Inflammatory macrophage (primary cell): ENCODE data around the gene ZNF469.
"Not testable (repeated sequence)": the region's sequence is repeated elsewhere in the genome, so short reads cannot be mapped to it uniquely, and the experiment has no call there.

ENCODE experiments used
- DNase-seq, 2 donors: peaks; one replicate each; pipeline ENCODE4 v3.0.0-alpha.2; 2020 to 2022

Gene ZNF469

GRCh38 chr16:88359008-88359407 lies 23.8 kb upstream of the ZNF469 start:
- DNase-seq, result no peak

- not testable (repeated sequence) for DNase-seq
Observed at GRCh38 chr16:88360401-88360800, 22.4 kb upstream of the ZNF469 start.

GRCh38 chr16:88360999-88361398 lies 21.8 kb upstream of the ZNF469 start:
- DNase-seq, result no peak

- no peak for DNase-seq
Observed at GRCh38 chr16:88361775-88362174, 21.0 kb upstream of the ZNF469 start.

GRCh38 chr16:88363239-88363891 lies 19.4 kb upstream of the ZNF469 start:
- no peak for DNase-seq

- DNase-seq, result no peak
Observed at GRCh38 chr16:88365244-88365865, 17.4 kb upstream of the ZNF469 start.

- DNase-seq, result no peak
Observed at GRCh38 chr16:88366032-88366703, 16.6 kb upstream of the ZNF469 start.

DNA sequence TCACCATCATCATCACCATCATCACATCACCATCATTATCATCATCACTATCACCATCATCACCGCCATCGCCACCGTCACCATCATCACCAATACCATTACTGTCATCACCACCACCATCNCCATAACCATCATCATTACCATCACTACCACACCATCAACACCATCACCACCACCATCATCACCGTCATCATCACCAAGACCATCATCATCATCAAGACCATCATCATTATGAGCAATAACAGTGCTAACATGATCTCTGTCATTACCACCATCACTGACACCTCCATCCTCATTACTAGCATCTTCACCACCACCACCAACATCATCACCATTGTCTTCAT lies 16.1 kb upstream of the ZNF469 start:
- DNase-seq, result no peak

DNA sequence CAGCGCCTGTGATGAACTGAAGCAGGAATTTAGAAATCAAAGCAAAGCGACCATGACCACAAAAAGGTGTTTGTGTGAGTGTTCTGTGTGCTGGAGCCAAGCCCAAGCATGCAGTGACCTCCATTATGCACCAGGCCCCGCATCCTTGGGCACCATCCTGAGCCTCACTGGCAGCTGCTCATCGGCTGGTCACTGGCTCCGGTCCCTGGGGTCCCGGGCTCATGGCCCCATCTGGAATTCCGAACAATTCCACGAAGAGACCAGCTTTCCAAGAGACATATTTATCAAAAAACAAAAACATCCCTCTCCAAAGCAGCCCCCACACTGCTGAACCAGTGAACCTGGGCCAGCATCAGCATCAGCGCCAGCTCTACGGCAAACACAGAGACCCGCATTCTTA lies 15.2 kb upstream of the ZNF469 start:
- no peak for DNase-seq

DNA sequence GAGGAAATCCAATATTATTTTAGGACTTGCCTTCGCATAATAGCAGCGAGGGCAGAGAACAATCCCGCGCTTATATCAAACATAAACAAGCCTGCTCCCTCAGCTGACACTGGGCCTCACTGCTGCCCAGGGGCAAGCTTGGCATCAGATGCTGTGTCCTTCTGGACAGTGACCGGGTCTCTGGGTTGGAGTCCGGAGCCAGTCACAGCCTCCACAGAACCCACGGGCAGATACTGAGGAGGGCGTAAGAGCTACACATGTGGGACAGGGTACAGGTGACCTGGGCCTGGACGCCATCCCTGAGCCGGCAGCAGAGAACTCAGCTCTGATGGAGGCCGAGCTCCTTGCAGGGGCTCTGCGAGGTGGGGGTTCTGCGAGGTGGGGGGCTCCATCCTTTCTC lies 14.7 kb upstream of the ZNF469 start:
- no peak for DNase-seq

GRCh38 chr16:88368994-88369393 lies 13.8 kb upstream of the ZNF469 start:
- DNase-seq, result no peak

- DNase-seq, result no peak
Observed at GRCh38 chr16:88369447-88370008, 13.2 kb upstream of the ZNF469 start.

DNA sequence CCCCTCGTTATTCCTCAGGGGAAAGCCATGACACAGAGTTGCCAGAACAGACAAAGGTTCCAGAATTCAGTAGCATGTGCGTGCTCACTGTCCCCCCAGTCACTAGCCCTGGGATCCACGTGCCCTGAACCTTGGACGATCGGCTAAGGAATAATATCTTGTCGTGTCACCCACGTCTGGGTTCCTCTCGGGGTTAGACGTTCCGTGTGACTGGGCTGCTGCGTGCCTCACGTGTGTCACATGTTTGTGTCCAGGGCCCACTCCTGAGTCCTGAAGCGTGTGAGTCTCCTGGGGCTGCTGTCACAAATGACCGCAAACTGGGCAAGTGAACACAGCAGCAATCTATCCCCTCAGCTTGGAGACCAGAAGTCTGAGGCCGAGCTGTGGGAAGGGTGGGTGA lies 12.4 kb upstream of the ZNF469 start:
- DNase-seq, result no peak

DNA sequence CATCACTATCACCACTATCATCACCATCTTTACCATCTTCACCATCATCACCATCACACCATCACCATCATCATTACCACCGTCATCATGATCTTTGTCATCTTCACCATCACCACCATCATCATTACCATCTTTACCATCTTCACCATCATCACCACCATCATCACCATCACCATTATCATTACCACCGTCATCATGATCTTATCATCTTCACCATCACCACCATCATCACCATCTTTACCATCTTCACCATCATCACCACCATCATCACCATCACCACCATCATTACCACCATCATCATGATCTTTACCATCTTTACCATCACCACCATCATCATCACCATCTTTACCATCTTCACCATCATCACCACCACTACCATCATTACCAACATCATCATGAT lies 10.2 kb upstream of the ZNF469 start:
- no peak for DNase-seq

DNA sequence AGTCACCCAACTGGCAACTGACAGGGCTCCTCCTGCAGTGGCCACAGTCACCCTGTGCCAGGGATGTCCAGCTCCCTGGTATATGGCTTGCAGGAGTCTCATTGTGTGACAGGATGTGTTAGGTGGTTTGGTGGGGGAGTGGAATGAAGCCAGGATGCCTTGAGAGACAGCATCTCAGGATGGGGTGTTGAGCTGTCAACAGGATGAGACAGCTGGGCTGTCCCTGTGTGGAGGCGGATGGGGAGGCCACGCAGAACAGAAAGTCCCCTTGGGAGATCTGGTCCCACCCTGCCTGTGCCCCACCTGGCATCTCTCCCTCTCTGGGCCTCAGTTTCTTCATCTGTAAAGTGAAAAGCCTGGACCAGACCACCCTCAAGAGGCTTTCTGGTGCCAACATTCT lies 9.5 kb upstream of the ZNF469 start:
- DNase-seq, result no peak

DNA sequence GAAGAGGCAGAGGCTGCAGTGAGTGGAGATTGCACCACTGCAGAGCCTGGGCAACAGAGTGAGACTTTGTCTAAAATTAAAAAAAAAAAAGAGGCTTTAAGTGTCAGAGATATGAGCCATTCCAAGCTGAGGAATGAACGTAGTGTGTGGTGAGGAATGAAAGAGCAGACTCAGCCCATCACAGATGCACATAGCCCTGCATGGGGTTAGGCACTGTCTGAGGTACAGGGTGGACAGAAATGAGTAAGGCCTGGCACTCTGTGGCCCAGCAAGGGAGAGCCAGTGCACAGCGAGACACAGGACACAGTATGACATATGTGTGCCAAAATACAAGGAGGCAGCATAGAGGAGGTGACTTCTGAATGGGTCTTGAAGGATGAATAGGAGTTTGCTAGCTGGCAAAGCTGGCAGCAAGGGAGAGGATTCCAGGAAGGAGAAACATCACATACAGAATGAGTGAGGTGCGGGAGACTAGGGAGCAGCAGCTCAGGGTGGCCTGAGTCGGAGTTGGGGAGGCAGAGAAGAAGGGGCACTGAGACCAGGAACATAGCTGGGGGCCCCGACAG lies 8.7 kb upstream of the ZNF469 start:
- no peak for DNase-seq

DNA sequence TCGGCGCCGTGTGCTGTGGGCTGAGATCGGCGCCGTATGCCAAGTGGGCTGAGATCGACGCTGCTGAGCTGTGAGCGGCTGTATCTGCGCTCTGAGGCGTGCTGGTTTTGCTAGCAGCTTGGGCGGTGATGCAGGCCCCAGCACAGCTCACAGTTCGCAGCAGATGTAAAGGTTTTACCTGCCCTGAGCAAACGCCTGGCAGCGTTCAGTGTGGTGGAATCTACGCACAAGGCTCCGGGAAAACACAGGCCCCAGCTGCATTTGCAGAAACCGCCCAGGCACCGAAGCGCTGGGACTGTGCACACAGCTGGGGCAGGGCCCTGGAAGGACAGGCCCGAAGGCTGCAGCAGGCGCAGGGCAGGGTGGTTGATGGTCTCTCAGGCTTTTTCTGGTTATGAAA lies 8.0 kb upstream of the ZNF469 start:
- no peak for DNase-seq

DNA sequence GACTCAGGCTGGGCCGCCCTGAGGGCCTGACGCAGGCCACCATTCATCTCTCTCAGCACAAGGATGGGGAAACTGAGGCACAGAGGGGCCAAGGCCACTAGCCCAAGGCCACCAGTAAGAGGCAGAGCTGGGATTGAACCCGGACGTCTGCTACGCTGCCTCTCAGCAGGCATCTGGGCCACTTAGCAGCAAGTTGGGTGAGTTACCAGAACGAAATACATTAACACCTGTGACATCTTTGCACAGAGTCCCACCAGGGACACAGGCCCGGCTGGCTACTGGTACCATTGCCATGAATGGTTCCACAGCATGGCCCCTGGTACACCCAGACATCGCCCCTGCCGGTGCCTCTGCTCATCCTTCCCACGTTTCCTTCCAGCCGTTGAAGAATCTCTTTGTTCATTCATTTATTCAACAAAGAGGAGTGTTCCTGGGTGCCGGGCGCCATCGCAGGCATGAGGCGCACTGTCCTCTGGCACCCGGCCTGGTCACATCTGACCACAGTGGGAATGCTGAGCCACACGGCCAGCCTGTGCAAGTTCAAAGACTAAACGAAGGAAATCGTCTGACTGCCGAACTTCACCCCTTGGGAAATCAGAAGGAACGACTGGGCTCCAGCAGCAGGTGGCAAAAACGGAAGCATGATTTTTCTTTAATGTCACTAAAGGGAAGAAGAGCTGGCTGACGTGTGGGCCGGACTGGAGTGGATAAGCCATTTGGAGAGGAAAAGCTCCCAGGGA lies 7.4 kb upstream of the ZNF469 start:
- DNase-seq, result no peak

DNA sequence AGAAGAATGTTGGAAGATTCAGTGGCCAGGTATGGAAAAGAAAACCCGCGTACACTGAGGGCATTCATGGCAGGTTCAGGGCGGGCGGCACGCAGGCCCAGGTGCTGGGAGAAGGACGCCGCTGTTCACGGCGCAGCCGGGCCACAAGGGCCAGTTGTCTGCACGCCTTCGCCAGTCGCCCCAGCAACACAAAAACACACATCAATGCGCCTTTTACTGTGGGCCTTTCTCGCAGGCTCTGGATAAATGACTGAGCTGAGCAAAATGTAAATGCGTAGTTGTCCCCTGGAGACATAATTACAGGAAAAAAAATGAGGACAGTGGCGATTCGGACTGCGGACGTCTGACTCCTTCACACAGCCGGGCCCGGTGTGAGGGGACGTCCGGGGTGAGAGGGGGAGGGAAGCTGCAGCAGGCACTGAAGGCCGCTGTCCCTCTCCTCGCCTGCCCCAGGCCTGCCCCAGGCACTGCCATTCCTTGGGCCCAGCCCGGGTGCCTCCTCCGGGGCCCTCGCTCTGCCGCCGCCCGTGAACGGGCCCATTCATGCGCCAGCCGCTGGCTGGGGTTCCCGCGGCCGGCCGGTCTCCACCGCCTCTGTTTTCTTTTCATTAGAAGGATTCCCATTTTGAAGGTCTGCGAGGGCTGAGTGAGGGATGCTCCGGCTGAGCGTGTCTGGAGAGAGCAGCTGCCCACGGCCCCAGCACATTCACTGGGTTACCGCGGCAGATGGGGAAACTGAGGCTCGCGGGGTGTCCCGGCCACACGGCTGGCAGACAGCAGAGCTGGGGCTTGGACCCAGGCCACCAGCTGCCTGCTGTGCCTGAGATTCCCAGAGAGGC lies 6.5 kb upstream of the ZNF469 start:
- DNase-seq, result no peak

DNA sequence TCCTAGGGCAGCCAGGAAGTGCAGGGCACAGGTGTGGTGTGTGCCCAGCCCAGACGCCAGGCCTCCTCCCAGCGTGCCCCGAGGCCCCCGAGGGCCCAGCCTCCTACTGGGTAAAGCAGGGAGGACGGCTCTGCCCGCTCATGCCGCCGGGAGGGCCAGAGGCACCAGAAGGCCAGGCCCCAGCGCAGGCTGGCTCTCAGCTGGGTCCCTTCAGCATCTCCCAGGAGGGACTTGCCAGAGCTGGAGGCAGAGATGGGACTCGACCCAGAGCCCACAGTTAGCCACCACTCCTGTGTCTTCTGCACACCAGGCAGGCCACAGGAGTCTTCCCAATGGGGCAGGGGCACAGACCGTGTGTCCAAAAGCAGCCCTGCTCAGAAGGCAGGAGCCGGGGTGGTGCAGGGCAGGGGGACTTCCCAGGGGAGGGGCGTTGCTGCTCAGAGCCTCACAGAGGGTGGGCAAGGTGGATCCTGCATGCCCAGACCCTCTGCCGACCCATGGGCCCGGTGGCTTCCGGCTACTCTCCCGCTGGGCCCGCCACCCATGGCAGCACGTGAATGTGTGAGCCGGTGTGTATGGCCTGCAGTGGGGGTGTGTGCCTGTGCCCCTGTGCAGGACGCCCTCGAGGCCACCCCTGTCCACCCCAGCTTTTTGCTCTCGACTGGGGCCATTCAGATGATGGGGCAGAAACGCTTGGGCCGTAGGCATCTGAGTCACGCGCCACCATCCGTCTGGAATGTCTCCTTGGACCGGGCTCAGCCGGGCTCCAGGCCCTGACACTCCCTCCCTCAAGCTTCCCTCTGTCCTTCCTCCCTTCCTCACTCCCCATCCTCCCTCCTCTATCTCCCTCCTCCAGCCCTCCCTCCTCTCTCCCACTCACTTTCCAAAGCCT lies 5.7 kb upstream of the ZNF469 start:
- no peak for DNase-seq

DNA sequence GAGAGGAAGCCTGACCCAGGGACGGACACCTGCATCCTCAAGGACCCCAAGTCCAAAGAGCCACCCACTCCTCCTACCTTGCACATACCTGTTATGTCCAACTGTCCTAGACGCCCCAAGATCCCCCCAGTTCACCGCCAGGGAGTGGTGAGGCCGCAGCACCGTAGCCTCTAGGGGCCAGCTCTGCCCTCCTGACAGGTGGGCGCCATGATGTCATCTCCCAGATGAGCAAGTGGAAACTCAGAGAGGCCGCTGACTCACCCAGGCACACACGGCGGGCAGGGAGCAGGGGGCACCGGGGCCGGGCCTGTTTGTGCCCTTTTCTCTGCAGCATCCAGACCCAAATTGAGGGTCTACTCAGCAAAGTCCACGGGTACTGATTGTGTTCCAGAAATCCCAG lies 4.8 kb upstream of the ZNF469 start:
- no peak for DNase-seq
